HEK293 (cell line): ENCODE data around the gene ARAP1.

Experiments
- CTCF ChIA-PET: fragments of 350-600 bp; formaldehyde crosslinking; extraction: SDS; loops from one replicate; lab custom pipeline; 2021; ENCODE audit warnings: antibody characterized with exemption; lab: Yijun Ruan, JAX
- POLR2A ChIA-PET: fragments of 300-600 bp; formaldehyde crosslinking; extraction: SDS; loops from one replicate; lab custom pipeline; 2020; ENCODE audit warnings: antibody characterized with exemption, inconsistent platforms; lab: Yijun Ruan, JAX
- H3K27ac ChIP-seq: fragments of 200-500 bp; sonication (Bioruptor generic); 2 replicates; pipeline ENCODE4 v1.5.1; 2014; ENCODE audit warnings: low read depth, low read length, control low read depth, inconsistent platforms; ENCODE audit errors: extremely low read depth
- H3K36me3 ChIP-seq, 2 experiments: fragments of 200-500 bp in 1 of 2; sonication (Bioruptor generic) in 1 of 2; 1 replicate in 1 of 2; 2 replicates in 1 of 2; pipeline ENCODE4 v1.5.1; 2014 to 2017; ENCODE audit warnings: inconsistent platforms in 2 of 2, low read length in 2 of 2; ENCODE audit not compliant: control insufficient read depth in 2 of 2, insufficient read depth in 1 of 2
- H3K4me1 ChIP-seq: fragments of 200-500 bp; sonication (Bioruptor generic); 2 replicates; pipeline ENCODE4 v1.5.1; 2014; ENCODE audit warnings: mild to moderate bottlenecking, low read length, inconsistent platforms; ENCODE audit not compliant: control insufficient read depth, insufficient read depth
- H3K4me3 ChIP-seq: 2 replicates; pipeline ENCODE4 v1.5.1; 2011; ENCODE audit warnings: low read depth, mild to moderate bottlenecking, control low read depth, low read length, moderate library complexity
- H3K9me3 ChIP-seq: fragments of 200-500 bp; sonication (Bioruptor generic); 2 replicates; pipeline ENCODE4 v1.5.1; 2014; ENCODE audit warnings: low read depth, low read length, inconsistent platforms; ENCODE audit not compliant: control insufficient read depth, insufficient read depth
- GLI4 ChIP-seq: fragments of 450-650 bp; formaldehyde crosslinking; IDR thresholded peaks from 2 replicates; pipeline ENCODE4 v1.5.1; 2016; ENCODE audit warnings: missing biosample characterization, missing genetic modification characterization
- HOXC10 ChIP-seq: sonication (generic); formaldehyde crosslinking; IDR thresholded peaks from 2 replicates; pipeline ENCODE4 v1.8.1; 2023; ENCODE audit warnings: mild to moderate bottlenecking, missing genetic modification reagents
- SCRT2 ChIP-seq: fragments of 450-650 bp; formaldehyde crosslinking; IDR thresholded peaks from 2 replicates; pipeline ENCODE4 v1.5.1; 2016; ENCODE audit warnings: missing biosample characterization, missing genetic modification characterization
- ZNF155 ChIP-seq: fragments of 450-650 bp; formaldehyde crosslinking; IDR thresholded peaks from 2 replicates; pipeline ENCODE4 v1.5.1; 2016; ENCODE audit warnings: missing biosample characterization, missing genetic modification characterization
- ZNF292 ChIP-seq: fragments of 450-650 bp; formaldehyde crosslinking; IDR thresholded peaks from 2 replicates; pipeline ENCODE4 v1.5.1; 2016; ENCODE audit warnings: low read depth, missing biosample characterization, missing genetic modification characterization, borderline replicate concordance
- ZNF426 ChIP-seq: fragments of 450-650 bp; formaldehyde crosslinking; IDR thresholded peaks from 2 replicates; pipeline ENCODE4 v1.5.1; 2017; ENCODE audit warnings: missing biosample characterization, missing genetic modification characterization, mild to moderate bottlenecking, inconsistent platforms, moderate library complexity
- ZNF433 ChIP-seq: fragments of 450-650 bp; formaldehyde crosslinking; IDR thresholded peaks from 2 replicates; pipeline ENCODE4 v1.5.1; 2016; ENCODE audit warnings: missing biosample characterization, missing genetic modification characterization, low read depth
- ZNF629 ChIP-seq: fragments of 450-650 bp; formaldehyde crosslinking; IDR thresholded peaks from 2 replicates; pipeline ENCODE4 v1.5.1; 2017; ENCODE audit warnings: missing biosample characterization, missing genetic modification characterization
- ZNF701 ChIP-seq: fragments of 450-650 bp; formaldehyde crosslinking; IDR thresholded peaks from 2 replicates; pipeline ENCODE4 v1.5.1; 2016; ENCODE audit warnings: missing biosample characterization, missing genetic modification characterization
- ZNF76 ChIP-seq: fragments of 450-650 bp; formaldehyde crosslinking; IDR thresholded peaks from 2 replicates; pipeline ENCODE4; 2016; ENCODE audit warnings: low read depth, missing biosample characterization, missing genetic modification characterization, borderline replicate concordance
- TF ChIP-seq, protein P1 (sequence below): fragments of 450-650 bp; formaldehyde crosslinking; IDR thresholded peaks from 2 replicates; pipeline ENCODE4 v1.5.1; 2016; ENCODE audit warnings: missing biosample characterization, missing genetic modification characterization
- TF ChIP-seq, protein P2 (sequence below): fragments of 450-650 bp; formaldehyde crosslinking; IDR thresholded peaks from 2 replicates; pipeline ENCODE4 v1.5.1; 2016; ENCODE audit warnings: missing biosample characterization, missing genetic modification characterization
- TF ChIP-seq, protein P3 (sequence below): fragments of 450-650 bp; formaldehyde crosslinking; conservative IDR thresholded peaks from 2 replicates; pipeline ENCODE4 v1.5.1; 2016; ENCODE audit warnings: low read depth, missing biosample characterization, missing genetic modification characterization
- TF ChIP-seq, protein P4 (sequence below): fragments of 450-650 bp; formaldehyde crosslinking; IDR thresholded peaks from 2 replicates; pipeline ENCODE4 v1.5.1; 2016; ENCODE audit warnings: missing biosample characterization, missing genetic modification characterization

The ARAP1 gene

DNA sequence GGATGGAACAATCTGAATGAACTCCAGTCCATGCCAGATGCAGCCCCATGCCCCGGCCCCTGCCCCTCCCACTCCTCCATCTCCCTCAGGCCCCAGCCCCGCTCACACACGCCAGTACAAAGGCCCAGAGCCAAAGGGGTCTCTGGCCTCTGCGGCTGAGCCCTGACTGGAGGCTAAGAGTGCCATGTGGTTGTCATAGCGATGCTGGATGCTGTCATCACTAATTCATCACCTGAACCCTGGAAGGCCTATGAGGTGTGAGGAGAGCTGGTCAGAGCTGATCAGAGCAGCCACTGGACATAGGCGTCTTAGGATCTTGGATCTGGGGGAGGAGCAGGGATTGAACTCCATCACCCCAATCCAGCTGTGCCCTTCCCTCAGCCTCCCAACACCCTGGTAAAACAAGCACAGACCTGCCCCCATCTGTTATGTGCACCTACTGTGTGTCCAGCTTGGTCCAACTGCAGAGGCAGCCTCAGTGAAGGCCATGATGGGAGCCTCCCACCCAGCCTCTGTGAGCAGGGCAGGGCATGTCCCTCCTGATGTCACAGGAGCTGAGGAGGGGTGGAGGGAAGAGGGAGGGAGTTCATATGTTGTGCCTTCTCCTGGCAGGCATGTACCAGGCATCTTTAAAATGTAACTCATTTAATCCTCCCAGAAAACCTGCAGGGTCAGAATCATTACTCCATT, 94.7 kb downstream of the ARAP1 start:
- Histone ChIP-seq H3K4me3 (no peak overlapping the region), H3K36me3 (no peaks in the 10 kb centered on the region), H3K9me3 (no peaks in the 10 kb centered on the region), H3K27ac (no peak overlapping the region), H3K4me1 (no peaks in the 10 kb centered on the region)
- POLR2A ChIA-PET = no interaction called here
- TF ChIP-seq ZNF292 (tag by site-specific recombination) (no peak), SCRT2 (tag by site-specific recombination) (no peak), HOXC10 (CRISPR knock-in tag) (no peak), ZNF76 (no peak), ZNF701 (tag by site-specific recombination) (no peak), ZNF426 (tag by site-specific recombination) (no peak)
- TF ChIP-seq, protein P1, sequence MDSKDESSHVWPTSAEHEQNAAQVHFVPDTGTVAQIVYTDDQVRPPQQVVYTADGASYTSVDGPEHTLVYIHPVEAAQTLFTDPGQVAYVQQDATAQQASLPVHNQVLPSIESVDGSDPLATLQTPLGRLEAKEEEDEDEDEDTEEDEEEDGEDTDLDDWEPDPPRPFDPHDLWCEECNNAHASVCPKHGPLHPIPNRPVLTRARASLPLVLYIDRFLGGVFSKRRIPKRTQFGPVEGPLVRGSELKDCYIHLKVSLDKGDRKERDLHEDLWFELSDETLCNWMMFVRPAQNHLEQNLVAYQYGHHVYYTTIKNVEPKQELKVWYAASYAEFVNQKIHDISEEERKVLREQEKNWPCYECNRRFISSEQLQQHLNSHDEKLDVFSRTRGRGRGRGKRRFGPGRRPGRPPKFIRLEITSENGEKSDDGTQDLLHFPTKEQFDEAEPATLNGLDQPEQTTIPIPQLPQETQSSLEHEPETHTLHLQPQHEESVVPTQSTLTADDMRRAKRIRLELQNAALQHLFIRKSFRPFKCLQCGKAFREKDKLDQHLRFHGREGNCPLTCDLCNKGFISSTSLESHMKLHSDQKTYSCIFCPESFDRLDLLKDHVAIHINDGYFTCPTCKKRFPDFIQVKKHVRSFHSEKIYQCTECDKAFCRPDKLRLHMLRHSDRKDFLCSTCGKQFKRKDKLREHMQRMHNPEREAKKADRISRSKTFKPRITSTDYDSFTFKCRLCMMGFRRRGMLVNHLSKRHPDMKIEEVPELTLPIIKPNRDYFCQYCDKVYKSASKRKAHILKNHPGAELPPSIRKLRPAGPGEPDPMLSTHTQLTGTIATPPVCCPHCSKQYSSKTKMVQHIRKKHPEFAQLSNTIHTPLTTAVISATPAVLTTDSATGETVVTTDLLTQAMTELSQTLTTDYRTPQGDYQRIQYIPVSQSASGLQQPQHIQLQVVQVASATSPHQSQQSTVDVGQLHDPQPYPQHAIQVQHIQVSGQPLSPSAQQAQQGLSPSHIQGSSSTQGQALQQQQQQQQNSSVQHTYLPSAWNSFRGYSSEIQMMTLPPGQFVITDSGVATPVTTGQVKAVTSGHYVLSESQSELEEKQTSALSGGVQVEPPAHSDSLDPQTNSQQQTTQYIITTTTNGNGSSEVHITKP (tag by site-specific recombination) = no peak
- CTCF ChIA-PET = interaction anchor here (0.8 to 1.5 kb wide), 6 partner anchors 11 to 186 kb away, joined by 3 to 7 read pairs (median 4); no protein-coding TSS in a partner anchor

DNA sequence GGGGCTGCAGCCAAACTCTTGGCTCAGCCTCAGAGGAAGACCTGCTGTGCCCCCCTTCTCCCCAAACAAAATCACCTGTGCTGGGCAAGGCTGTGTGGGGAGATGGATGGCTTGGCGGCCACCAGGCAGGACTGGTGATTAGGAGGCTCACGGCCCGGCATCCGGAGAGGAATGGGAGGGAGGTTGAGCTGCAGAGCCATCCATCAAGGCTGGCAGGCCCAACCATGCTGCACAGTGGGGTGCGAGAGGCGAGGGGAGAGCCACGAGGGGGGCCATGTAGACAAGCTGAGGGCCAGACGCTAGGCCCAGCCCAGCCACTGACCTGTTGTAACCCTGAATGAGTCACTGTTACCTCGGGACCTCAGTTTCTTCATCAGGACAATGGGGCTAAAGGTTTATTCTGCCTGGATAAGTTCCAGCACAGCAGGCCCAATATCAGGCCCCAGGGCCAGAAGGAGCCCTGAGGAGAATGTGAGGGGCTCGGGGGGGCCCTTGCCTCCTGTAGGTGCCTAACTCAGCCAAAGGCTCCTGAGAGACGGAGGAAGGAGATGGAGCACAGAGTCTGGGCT, 96.2 kb downstream of the ARAP1 start:
- H3K9me3 ChIP-seq = no peaks in the 10 kb centered on the region
- H3K4me3 ChIP-seq = no peak overlapping the region
- no peaks in the 10 kb centered on the region for H3K4me1 ChIP-seq
- ChIA-PET CTCF (interaction anchor here (0.6 to 1.8 kb wide), 5 partner anchors 13 to 184 kb away, joined by 3 to 7 read pairs (median 3); no protein-coding TSS in a partner anchor), POLR2A (no interaction called here)
- no peak overlapping the region for H3K27ac ChIP-seq
- H3K36me3 ChIP-seq = no peaks in the 10 kb centered on the region
- TF ChIP-seq, protein P2, sequence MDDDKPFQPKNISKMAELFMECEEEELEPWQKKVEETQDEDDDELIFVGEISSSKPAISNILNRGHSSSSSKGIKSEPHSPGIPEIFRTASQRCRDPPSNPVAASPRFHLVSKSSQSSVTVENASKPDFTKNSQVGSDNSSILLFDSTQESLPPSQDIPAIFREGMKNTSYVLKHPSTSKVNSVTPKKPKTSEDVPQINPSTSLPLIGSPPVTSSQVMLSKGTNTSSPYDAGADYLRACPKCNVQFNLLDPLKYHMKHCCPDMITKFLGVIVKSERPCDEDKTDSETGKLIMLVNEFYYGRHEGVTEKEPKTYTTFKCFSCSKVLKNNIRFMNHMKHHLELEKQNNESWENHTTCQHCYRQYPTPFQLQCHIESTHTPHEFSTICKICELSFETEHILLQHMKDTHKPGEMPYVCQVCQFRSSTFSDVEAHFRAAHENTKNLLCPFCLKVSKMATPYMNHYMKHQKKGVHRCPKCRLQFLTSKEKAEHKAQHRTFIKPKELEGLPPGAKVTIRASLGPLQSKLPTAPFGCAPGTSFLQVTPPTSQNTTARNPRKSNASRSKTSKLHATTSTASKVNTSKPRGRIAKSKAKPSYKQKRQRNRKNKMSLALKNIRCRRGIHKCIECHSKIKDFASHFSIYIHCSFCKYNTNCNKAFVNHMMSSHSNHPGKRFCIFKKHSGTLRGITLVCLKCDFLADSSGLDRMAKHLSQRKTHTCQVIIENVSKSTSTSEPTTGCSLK (tag by site-specific recombination) = no peak
- TF ChIP-seq ZNF76 (no peak), GLI4 (tag by site-specific recombination) (no peak), ZNF155 (tag by site-specific recombination) (no peak), ZNF433 (tag by site-specific recombination) (no peak), ZNF629 (no peak)
- TF ChIP-seq, protein P3, sequence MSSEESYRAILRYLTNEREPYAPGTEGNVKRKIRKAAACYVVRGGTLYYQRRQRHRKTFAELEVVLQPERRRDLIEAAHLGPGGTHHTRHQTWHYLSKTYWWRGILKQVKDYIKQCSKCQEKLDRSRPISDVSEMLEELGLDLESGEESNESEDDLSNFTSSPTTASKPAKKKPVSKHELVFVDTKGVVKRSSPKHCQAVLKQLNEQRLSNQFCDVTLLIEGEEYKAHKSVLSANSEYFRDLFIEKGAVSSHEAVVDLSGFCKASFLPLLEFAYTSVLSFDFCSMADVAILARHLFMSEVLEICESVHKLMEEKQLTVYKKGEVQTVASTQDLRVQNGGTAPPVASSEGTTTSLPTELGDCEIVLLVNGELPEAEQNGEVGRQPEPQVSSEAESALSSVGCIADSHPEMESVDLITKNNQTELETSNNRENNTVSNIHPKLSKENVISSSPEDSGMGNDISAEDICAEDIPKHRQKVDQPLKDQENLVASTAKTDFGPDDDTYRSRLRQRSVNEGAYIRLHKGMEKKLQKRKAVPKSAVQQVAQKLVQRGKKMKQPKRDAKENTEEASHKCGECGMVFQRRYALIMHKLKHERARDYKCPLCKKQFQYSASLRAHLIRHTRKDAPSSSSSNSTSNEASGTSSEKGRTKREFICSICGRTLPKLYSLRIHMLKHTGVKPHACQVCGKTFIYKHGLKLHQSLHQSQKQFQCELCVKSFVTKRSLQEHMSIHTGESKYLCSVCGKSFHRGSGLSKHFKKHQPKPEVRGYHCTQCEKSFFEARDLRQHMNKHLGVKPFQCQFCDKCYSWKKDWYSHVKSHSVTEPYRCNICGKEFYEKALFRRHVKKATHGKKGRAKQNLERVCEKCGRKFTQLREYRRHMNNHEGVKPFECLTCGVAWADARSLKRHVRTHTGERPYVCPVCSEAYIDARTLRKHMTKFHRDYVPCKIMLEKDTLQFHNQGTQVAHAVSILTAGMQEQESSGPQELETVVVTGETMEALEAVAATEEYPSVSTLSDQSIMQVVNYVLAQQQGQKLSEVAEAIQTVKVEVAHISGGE (tag by site-specific recombination) = no peak
- TF ChIP-seq, protein P4, sequence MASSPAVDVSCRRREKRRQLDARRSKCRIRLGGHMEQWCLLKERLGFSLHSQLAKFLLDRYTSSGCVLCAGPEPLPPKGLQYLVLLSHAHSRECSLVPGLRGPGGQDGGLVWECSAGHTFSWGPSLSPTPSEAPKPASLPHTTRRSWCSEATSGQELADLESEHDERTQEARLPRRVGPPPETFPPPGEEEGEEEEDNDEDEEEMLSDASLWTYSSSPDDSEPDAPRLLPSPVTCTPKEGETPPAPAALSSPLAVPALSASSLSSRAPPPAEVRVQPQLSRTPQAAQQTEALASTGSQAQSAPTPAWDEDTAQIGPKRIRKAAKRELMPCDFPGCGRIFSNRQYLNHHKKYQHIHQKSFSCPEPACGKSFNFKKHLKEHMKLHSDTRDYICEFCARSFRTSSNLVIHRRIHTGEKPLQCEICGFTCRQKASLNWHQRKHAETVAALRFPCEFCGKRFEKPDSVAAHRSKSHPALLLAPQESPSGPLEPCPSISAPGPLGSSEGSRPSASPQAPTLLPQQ = no peak
